22Rv1 (cell line): ENCODE data around the gene ALLC.

ENCODE experiments used
- CTCF ChIP-seq: fragments of 450-650 bp; IDR thresholded peaks from 2 replicates; pipeline ENCODE4 v1.5.1; 2017; ENCODE audit warnings: mild to moderate bottlenecking
- ZFX ChIP-seq: fragments of 450-650 bp; IDR thresholded peaks from 2 replicates; pipeline ENCODE4 v1.6.1; 2017; ENCODE audit warnings: antibody characterized with exemption, borderline replicate concordance

GRCh38 chr2:3672861-3673678, 15.1 kb downstream of the ALLC start:
- TF ChIP-seq CTCF (no peak), ZFX (no peak)
